HG02798 (cell line): ENCODE measurements around the gene HEXIM1.

ENCODE experiments used
- ATAC-seq: cut with Tn5 transposase; IDR thresholded peaks from one replicate; pipeline ENCODE4 v1.9.1; 2021; ENCODE audit warnings: mild to moderate bottlenecking; ENCODE audit not compliant: unreplicated experiment, poor library complexity

Gene HEXIM1

DNA sequence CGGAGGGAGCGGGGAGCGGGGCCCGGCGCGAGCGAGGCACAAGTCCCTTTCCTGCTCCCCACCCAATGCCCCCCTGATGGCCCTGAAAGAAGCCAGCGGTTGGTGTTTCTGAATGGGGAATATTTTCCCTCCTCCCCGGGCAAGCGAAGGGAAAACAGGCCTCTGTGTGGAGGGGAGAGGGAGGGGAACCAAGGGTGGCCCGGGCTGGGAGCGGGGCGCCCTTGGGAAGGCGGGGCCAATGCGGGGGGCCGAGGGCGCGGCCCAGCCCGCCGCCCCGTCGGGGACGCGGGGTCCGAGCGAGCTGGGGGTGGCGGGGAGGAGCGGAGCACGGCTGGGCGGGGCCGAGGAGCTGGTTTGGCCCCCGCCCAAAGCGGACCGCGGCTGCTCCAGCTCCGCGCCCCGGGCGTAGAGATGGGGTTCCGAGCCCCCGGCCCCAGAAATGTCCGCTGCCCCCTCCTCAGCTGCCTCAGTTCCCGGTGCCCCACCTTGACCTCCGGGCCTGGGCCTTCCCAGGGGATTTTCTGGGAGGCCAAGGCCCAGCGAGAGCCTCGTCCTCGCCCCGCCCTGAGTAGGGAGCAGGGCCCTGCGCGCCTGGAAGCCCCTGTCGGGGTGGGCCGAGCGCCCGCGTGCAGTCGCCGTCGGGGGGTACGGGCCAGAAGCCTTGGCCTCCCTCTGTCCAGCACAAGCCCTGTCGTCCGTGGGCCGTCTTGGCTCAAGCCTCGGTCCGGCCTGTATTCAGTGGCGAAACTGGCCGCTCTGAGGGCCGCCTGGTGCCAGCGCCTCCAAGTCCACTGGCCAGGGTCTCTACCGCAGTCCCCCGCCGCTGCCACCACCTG, 3.9 kb upstream of the HEXIM1 start:
- no peak for ATAC-seq

DNA sequence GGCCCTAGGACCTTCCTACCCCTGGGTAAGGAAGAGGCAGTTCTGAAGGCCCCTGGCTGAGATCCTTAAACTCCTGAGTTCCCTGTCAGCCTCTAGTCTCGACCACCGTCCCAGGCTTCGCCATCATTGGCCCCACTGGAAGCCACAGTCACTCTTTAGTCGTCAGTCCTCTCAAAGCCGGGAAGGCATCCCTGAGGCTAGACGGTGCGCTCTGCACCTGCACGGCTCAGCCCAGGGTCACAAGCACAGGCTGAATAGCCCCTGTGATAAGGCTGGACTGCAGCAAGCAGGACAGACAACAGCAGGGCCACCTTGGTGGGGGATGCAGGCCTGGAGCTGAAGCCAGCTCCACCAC, 3.3 kb upstream of the HEXIM1 start:
- ATAC-seq = no peak

DNA sequence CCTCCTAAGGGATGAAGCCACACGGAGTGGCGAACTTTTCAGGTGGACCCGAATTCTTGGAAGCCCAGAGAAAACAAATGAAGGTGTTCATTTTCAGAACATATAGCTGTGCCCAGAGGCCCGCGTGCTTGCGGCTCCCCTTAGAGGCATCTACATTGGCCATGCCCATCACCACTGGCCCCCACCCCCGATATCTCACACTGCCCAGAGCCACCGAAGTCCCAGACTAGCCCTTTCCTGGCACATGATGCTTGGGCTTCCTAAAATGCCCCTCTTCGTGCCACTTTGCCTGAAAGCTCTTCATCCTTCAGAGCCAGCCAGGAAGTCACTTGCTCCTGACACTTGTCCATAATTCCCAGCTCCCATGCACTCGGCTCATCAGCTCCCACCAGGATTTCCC, 2.1 kb upstream of the HEXIM1 start:
- ATAC-seq = no peak

DNA sequence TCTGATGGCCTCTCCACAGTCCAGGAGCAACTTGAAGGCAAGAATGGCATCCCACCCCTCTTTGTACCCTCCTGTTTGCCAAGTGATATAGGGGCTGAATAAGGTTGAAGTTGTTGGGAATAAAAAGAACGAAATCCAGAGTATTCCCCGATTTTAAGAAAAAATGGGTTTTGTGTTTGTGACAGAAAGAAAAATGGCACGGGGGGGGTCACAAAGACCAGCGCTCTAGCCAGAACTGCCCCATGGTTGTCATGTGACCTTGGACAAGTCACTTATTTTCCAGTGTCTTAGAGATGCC, 1.7 kb upstream of the HEXIM1 start:
- ATAC-seq = no peak

DNA sequence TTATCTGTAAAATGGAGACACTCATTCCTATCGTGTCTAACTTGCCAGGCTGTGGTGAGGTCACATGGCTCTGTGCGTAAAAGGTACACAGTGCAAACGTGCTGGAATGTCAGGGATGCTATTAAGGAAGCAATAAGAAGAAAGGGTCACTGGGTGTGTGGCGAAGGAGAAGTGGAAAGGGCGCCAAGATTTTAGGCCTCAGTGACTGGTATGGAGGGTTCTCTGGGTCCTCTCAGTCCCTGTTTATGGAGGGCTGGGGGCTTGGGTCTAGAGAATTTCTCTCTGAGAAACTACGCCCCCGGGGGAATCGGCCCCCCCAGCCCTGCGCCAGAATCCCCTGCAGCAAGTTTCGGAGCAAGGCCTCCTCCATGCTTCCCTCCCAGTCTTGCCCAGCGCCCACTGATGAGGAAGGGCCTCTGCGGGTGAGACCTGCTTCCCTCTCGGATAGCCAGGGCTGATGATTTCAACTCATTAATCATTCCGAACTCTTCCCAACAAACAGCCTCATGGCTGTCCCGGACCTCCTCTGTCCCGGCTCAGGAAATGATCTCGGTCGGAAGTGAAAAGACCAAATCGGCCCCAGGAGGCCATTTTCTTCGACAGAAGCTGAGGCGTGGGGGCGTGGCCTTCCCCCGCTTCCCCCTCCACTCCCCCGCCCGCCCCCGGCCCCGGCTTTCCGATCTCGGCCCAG, 1.2 kb upstream of the HEXIM1 start:
- ATAC-seq = no peak

DNA sequence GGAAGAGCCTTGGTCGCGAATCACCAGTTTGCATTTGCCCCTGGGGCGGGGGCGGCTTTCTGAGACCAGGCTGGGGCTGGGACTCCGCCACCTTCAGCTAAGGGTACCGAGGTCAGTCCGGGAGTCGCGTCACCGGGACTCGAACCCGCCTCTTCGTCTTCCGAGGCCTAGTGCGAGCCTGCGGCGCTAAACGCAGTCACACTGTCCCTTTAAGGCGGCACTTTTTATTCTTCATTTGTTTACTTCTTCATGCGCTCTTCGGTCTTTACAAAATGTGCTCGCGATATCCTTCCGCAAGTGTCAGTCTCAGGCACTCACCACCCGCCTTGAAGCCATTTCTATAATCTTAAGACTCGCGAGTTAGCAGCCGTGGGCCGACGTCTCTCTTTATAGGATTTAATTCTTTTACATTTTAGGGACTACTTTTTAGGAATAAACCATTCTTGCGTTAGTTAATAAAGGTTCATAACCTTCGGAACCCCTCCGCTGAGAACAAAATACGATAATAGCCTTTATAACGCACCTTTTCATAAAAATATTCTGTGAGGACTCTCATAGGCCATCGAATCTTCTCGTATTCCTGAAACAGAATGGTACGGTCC, 593 bp upstream of the HEXIM1 start:
- ATAC-seq = no peak

DNA sequence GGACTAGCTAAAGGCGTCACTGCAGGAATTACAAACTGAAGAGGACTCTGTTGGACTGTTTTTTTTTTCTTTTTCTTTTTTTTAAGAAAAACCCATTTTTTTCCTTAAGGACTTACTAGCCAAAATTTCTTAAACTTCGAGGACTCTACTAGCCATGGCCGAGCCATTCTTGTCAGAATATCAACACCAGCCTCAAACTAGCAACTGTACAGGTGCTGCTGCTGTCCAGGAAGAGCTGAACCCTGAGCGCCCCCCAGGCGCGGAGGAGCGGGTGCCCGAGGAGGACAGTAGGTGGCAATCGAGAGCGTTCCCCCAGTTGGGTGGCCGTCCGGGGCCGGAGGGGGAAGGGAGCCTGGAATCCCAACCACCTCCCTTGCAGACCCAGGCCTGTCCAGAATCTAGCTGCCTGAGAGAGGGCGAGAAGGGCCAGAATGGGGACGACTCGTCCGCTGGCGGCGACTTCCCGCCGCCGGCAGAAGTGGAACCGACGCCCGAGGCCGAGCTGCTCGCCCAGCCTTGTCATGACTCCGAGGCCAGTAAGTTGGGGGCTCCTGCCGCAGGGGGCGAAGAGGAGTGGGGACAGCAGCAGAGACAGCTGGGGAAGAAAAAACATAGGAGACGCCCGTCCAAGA, 878 bp downstream of the HEXIM1 start:
- ATAC-seq = peak; percentile 25

DNA sequence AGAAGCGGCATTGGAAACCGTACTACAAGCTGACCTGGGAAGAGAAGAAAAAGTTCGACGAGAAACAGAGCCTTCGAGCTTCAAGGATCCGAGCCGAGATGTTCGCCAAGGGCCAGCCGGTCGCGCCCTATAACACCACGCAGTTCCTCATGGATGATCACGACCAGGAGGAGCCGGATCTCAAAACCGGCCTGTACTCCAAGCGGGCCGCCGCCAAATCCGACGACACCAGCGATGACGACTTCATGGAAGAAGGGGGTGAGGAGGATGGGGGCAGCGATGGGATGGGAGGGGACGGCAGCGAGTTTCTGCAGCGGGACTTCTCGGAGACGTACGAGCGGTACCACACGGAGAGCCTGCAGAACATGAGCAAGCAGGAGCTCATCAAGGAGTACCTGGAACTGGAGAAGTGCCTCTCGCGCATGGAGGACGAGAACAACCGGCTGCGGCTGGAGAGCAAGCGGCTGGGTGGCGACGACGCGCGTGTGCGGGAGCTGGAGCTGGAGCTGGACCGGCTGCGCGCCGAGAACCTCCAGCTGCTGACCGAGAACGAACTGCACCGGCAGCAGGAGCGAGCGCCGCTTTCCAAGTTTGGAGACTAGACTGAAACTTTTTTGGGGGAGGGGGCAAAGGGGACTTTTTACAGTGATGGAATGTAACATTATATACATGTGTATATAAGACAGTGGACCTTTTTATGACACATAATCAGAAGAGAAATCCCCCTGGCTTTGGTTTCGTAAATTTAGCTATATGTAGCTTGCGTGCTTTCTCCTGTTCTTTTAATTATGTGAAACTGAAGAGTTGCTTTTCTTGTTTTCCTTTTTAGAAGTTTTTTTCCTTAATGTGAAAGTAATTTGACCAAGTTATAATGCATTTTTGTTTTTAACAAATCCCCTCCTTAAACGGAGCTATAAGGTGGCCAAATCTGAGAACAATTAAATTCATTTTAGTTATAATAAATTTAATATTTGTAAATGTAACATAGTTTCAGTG, 1.7 kb downstream of the HEXIM1 start:
- ATAC-seq = no peak

DNA sequence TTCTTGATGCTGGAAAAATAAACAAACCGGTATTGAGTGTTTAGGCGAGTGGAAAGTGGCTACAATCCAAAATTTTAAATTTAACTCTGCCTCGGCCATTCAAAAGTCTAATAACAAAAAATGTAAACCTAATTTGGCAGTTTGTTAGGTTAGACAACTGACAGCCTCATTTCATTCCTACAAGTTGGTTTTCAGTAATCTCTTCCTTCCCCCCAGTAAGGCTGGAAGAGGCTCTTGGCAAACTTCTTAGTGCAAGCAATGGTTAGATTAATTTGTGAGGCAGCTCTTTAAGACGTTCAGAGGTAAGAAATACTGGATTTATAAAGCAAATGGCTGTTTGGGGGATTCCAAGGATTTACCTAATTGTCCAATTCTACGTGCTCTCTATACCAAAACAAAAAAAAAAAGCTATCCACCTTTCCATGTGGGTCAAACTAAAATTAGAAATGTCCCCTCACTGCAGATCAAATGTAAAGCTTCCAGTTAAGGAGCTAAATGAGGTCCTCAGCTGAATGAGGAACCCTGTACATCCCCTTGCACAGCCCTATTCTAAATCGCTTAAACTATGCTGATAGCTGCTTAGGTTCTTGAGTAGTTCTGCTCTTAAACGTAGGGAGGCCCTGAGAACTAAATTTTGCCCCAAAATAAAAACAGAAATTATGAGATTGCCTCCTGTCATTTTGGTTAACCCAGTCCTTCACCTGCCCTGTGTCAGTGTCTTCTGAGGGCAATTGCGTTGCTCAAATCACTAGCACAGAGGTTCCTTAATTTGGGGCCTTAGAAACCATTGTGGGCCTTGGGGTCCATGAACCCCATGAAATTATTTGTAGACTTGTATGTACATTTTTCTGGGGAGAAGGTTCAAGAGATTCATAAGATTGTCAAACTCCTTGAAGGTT, 2.9 kb downstream of the HEXIM1 start:
- ATAC-seq = no peak

DNA sequence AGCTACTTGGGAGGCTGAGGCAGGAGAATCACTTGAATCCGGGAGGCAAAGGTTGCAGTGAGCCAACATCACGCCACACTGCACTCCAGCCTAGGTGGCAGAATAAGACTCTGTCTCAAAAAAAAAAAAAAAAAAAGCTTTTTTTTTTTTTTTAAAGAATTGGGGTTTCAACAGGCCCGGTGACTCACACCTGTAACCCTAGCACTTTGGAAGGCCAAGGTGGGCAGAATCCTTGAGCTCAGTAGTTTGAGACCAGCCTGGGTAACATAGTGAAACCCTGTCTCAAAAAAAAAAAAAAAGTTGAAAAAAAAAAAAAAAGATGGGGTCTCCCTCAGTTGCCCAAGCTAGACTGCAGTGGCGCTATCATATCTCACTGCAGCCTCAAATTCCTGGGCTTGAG, 6.8 kb downstream of the HEXIM1 start:
- ATAC-seq = no peak

DNA sequence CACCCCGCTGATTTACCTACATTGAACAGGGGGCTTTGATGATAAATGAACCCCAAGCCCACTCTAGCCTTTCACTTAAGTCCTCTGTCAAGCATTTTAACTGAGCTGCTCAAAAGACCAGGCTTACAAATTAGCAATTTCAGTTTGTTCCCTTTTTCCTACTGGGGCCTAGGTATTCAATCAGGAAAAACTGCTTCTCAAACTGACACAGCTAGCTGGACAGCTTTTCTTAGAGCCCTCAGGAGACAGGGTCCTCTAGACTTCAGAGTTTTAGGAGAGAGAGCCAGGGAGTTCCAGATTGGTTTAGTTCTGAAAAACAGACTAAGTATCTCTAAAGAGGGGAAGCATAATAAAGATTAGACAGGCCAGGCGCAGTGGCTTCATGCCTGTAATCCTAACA, 7.2 kb downstream of the HEXIM1 start:
- no peak for ATAC-seq

DNA sequence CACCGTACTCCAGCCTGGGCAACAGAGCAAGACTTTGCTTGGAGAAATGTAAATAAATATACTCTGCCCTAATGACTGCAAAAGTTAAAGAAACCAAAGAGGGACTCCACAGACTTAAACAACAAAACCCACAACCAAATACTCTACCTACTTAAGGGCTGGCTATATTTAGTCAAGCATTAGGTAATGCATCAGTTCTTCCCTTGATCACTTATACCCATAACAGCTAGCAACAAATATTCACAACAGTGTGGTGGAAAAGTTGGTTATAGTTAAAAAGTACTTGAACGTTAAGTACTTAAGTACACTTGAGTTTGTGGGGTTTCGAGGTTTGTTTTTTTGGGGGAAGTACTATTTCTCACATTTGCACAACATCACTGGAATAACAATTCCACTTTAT, 8.0 kb downstream of the HEXIM1 start:
- no peak for ATAC-seq

DNA sequence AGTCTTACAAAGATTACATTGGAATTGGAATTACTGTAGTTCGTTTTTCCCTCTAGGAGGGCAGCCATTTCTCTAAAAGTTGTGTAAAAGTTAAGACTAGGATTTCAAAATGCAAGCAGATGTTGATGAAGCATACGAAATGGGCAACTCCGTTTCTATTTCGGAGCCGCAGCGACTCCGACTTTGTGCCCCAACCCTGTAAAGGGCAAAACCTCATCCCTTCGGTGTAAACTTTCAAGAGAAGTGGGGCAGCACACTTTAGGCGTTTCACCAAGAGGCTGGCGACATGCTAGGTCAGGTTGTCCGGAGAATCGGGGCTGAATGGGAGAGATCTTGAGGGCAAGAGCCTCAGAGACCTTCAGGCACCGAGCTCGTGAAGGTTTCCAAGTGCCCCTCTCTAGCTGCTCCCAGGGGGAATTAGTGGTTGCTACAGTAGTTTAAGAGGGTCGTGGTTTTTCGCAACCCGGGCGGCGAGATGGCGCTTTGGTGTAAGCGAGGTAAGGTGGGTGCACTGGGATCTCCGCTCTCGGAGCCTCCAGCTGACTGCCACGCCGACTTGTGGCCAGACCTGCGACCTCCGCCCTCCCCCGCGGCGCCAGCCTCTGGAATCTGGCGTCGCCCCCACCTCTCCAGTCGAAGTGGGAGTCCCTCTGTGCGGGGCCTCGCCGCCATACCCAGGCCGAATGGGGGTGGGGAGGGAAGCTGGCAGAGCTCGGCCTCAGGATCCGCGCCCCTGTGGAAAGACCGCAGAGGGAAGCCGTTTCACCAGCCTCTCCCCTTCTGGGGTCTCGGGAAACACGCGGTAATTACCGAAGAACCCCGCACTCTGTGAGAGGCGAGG, 12.4 kb downstream of the HEXIM1 start:
- peak; percentile 18 for ATAC-seq

DNA sequence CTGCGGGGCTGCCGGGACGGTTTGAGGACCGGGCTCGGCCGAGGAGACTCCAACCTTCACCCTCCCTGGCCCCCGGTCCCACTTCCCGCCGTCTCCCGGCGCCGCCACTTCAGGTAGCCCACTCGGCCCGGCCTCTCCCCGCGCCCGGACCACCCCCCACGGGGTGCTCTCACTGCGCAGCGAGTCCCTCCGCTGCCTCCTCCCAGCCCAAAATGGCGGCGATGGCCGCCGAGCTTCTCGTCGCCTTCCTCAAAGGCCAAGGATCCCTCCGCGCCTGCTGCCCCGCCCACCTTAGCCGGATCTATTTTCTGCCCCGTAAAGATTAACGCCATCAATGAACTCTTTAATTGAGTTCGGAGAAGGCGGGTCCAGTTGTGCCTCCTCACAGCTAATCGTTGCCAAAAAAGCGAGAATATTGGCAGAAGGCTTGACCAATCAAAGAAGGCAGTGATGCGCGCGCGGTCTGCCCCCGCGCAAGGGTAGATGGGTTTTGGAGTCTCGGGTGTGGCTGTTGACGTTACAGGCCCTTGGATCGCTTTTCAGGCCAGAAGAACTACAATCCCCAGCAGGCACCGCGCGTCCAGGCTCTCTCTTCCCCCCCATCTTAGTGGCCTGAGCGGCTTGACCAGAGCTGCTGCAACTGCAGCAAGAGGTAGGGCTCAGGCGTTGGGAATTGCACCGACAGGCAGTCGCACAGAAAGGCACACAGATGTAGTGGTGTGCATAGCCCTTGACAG, 13.2 kb downstream of the HEXIM1 start, which contains the start of gene HEXIM2:
Gene HEXIM2 (plus strand): TSS at position 588 of the 737 bp plus-strand sequence. CDS start 919 bp downstream, outside the sequence.
- ATAC-seq = peak; percentile 95

DNA sequence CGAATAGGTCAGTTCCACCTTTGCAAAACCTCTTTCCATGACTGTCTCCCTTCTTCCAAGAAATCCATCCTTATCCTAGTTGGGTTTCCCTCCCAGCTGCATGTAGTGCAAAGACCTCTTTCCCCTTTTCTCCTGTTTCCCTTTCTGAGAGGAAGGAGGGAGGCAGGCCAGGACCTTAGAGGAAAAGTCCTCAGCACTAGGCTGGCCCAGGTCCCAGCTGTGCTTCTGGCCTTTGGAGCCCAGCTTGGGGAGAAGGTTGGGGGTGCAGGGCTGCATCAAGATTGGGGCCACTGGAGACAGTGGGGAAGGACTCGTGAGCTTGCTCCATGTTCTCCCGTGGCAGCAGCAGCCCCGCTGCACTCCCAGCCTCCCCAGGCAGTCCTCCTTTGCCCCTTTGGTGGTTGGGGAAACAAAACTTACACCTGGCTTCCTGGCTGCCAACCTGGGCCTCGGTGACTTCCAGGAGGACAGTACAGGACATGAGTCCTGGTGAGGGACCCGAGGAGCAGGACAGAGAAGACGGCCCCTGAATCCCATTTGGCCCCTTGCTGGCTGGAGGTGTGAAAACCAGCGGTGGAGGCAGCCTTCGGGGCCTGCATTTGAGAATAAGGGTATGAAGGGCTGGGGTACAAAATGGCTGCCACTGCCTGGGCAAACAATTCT, 13.9 kb downstream of the HEXIM1 start:
- no peak for ATAC-seq

DNA sequence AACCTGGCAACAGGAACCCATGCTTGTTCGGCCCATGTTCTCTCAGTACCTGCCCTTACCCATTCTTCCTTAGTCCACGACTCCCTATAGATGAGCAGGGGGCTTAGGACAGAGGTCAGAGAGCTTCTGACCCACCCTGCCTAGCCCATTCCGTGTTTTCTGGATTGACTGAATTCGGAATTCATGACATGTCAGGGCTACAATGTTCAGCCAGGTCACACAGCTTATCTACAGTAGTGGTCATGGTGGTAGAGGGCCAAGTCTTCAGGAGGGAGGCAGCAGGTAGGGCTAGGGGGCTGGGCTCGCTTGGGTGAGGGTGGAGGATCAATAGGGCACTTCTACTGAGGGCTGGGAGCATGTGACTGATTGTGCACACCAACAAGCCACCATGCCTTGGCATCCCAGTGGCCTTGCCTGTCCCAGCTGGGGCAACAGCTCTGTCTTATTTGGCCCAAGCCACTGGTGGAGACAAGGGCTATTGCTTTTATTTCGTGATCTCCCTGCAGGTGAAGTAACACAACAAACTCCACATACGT, 16.5 kb downstream of the HEXIM1 start:
- ATAC-seq = no peak
